ENCODE measurements around the gene JMJD8.

Gene JMJD8, protein sequence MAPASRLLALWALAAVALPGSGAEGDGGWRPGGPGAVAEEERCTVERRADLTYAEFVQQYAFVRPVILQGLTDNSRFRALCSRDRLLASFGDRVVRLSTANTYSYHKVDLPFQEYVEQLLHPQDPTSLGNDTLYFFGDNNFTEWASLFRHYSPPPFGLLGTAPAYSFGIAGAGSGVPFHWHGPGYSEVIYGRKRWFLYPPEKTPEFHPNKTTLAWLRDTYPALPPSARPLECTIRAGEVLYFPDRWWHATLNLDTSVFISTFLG

DNA sequence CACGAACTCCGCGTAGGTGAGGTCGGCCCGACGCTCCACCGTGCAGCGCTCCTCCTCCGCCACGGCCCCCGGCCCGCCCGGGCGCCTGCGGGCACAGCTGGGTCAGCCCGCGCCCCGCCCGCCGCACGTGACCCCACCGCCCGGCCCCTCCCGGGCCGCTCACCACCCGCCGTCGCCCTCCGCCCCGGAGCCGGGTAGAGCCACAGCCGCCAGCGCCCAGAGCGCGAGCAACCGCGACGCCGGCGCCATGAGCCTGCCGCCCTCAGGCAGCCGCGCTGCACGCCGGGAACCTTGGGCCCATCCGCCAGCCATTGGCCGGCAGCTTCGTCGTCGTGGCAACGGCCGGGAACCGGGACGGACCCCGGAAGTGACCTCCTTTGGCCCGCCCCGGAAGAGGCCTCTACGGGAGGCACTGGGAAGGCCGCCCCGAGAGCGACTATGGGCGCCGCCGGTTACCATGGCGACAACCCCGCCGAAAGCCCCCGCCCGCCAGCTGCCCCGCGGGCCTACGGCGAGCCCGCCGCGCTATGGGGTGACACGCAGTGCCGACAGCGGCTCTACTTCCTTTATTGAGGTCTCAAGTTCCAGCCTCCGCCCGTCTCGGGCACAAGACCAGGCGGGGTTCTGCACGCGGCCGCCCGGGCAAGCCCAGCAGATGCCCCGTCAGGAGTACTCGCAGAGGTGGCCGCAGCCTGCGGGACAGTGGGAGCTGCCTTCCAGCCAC lies at the start of gene JMJD8:
Gene JMJD8, minus strand, starts transcription at position 264 of the 724 bp plus-strand sequence. Its CDS starts 15 bp downstream, at position 249.
- peak; percentile 98 for DNase-seq (ENCODE audit: low read depth, low spot score)

DNA sequence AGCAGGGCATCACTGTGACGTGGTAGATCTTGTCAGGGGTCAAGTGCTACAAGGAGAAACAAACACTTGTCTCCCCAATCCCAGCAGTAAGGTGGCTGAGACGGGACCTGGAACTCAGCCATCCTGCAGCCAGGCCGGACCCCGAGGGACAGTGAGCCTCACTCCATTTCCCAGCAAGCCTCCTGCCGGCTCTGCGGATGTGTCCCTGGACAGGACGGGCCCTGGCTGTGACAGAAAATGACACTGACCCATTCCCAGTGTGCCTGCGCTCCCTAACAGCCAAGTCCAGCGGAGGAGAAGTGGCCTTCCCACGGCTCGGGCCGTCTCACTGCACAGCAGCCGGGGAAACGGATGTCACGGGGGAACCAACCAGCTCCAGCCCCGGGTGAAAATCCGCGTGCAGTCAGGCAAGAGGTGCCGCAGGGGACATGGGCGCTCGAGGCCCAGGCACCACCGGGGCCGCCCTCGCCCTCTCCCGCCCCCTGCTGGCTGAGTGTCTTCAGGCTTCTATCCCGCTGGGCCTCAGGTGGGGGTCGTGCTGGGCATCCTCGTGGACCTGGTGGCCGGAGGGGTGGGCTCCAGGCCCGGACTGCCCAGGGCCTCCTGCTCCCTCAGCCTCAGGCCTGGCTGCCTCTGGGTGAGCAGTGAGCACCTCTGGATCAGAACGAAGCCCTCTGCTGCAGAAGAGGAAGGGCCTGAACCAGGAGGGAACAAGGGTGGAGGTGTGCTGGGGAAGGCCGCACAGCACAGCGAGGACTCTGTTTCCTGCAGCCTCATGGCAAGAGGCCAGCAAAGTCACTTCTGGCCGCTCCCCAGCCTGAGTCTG lies 49.5 kb upstream of the JMJD8 start:
- DNase-seq (ENCODE audit: low read depth, low spot score): peak; percentile 2

DNA sequence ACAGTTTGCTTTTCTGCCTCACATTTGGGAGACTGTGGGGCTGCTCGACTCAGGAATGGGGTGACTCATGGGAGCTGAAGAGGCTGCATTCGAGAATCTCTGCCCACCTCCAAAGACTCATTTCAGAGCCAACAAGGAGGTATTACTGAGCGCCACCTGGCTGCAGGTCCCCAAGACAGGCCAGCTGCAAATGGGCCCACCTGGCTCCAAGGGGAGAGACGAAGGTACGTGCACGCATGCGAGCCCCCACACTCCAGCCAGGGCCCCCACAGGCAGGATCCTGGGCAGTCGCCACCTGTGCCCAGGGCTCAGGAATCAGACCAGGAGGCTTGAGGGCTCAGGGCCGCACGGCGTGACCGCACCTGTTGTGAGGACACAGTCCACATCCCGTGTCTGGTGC lies 48.8 kb upstream of the JMJD8 start:
- peak; percentile 14 for DNase-seq (ENCODE audit: low read depth, low spot score)

GRCh38 chr16:732332-732731 lies 48.2 kb upstream of the JMJD8 start:
- DNase-seq (ENCODE audit: low read depth, low spot score): no peak

DNA sequence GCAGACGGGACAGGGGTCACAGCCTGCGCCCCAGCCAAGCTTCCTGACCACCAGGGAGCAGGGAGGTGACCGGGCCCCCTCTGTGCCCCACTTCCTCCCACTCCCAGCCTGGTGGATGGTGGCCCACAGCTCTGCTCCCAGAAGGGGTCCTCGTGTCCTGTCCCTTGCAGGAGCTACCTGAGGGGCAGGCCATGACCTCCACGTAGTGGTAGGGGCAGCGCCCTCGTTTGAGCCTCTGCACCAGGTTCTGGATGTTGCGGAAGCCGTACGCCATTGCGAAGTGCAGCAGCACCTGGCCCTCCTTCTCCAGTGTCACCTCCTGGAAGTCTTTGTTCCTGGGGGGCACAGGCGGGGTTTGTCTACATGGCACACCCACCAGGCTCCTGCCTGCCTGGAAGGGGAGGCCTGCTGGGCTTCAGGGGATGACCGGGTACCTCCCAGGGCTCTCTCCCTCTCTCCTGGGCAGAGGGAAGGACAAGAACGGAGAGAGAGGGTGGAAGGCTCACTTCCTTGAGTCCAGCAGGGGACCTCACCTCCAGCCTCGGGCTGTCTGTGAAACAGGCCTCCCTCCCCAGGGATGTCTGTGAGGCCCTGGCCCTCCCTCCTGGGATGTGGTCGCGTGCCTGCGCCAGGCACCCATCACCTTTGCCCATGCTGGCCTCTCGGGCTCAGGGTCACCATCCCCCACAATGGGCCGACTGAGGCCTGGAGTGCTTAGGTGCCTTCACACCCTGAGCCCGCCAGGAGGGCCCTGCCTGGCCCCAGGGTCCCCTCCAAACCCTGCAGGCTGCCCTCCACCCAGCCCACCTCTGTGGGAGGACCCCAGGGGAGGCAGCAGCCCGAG lies 46.8 kb upstream of the JMJD8 start:
- peak; percentile 3 for DNase-seq (ENCODE audit: low read depth, low spot score)

- peak; percentile 1 for DNase-seq (ENCODE audit: low read depth, low spot score)
These were observed 45.9 kb upstream of the JMJD8 start for GRCh38 chr16:729768-730665.

DNA sequence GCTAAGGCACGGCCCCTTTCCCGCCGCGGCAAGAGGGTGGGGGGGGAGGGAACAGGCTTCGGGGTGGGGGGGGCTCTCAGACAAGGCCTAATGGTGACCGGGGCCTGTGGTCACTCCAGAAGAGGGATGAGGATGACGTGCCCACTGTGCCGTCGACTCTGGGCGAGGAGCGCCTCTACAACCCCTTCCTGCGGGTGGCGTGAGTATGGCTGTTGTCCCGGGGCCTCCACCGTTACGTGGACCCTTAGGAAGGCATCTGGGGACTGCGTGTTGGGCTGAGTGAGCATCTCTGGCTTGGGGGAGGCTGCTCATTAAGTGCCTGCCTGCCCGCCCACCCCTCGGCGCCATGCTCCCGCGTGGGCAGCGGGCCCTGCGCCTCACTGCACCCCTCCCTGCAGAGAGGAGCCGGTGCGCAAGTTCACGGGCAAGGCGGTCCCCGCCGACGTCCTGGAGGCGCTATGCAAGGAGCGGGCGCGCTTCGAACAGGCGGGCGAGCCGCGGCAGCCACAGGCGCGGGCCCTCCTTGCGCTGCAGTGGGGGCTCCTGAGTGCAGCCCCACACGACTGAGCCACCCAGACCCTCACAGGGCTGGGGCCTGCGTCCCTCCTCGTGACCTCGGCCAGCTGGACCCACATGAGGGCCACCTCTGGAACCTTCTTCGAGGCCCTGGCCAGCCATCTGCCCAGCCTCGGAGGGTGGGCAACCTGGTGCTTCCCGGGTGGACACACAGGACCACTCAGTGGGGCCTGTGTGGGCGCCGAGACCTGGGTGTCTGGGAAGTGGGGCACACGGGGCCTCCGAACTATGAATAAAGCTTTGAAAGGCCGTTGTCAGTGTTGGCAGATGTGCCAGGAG lies 45.0 kb upstream of the JMJD8 start:
- DNase-seq (ENCODE audit: low read depth, low spot score): peak; percentile 8

GRCh38 chr16:728131-728889 lies 44.2 kb upstream of the JMJD8 start:
- no peak for DNase-seq (ENCODE audit: low read depth, low spot score)

GRCh38 chr16:727291-727977 lies 43.3 kb upstream of the JMJD8 start:
- DNase-seq (ENCODE audit: low read depth, low spot score): no peak

DNA sequence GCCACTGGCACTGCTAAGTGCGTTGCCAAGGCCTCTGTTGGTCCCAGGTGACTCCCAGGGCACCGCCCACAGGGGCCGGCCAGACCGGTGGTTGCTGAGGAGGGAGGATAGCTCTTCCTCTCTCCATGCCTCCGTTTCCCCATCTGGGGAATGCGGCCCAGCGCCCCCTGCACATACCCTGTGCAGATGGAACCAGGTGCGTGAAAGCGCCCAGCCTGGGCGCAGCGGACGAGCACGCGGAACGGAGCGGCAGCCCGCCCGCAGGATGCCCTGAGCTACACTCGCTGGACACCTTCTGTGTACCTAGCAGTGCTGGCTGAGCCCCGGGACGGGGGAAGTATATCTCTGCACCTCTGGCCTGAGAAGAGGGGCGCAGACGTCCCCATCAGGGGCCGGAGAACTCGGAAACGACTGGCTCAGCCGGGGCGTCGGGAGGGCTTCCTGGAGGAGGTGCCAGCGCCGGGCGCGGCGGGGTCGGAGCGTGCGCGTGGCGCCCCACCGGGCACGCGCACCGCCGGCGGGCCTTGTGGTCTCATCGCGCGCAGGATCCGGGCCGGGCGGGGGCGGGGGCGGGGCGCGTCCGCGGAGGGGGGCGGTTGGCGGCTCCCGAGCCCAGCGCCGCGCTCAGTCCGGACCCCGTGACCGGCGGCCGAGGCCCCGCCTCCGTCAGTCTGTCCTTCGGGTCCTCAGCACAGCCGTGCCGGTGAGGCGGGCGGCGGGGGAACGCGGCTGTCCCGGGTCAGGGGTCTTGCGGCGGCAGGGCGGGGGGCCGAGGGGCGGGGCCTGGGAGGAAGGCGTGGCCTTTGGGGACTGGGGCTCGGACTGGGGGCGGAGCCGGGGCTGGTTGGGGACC lies 42.5 kb upstream of the JMJD8 start, which contains the start of the genes CCDC78 and HAGHL:
Gene CCDC78, minus strand, starts transcription at position 6 of the 853 bp plus-strand sequence. CDS start 76 bp downstream, outside the sequence.
Gene HAGHL, plus strand, starts transcription at position 669 of the 853 bp plus-strand sequence. CDS start 404 bp downstream, outside the sequence.
- DNase-seq (ENCODE audit: low read depth, low spot score): no peak

- DNase-seq (ENCODE audit: low read depth, low spot score): no peak
These were observed 42.0 kb upstream of the JMJD8 start for GRCh38 chr16:726188-726437.

GRCh38 chr16:725463-726187 lies 41.5 kb upstream of the JMJD8 start:
- no peak for DNase-seq (ENCODE audit: low read depth, low spot score)

DNA sequence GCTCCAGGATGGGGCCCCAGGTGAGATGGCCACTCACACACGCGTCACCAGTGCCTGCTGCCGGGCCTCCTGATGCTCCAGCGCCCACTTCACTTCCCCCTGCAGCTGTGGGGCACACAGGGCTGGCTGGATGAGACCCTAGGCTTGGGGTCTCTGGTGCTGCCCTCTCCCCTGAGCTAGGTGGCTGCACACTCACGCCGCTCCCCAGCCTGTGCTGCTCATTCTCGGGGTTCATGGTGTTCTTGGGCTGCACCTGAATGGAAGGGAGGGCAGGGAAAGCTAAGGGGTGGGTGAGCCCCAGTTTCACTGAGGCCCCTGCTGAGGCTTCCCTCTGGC lies 40.9 kb upstream of the JMJD8 start:
- DNase-seq (ENCODE audit: low read depth, low spot score): no peak

DNA sequence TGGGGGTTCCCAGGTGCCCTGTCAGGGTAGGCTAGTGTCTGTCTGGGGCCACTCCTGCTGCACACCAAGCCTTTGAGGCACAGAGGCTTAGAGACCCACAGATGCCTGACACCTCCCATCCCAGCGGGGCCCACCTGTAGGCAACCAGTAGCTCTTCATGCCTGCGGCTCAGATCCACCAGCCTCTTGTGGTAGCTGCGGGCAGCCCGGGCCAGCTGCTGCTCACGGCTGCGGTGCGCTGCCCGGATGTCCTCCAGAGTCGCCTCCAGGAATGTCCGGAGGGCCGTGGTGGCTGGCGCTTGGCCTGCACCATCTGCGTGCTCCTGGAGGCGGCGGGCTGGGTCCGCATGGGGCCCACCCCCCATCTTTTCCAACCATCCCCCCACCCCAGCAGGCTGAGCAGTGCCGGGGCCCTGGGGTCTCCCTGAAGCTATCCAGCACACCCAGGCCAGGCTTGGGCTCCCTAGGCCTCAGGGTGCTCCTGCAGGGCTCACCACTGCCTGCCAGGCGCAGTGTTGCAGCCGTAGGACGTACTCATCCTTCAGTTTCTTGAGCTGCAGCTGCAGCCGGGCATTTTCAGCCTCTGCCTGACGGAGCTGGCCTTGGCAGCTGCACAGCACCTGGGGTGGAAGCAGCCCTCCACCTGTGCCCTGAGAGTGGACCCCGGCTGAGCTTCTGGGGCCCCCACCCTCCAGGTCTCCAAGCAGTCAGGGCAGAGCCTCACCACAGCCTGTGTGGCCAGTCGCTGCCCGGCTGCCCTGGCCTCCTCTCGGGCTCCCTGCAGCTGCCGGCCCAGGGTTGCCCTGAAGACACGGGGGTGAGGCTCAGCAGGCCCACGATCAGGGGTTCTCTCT lies 40.3 kb upstream of the JMJD8 start:
- no peak for DNase-seq (ENCODE audit: low read depth, low spot score)

- no peak for DNase-seq (ENCODE audit: low read depth, low spot score)
These were observed 39.6 kb upstream of the JMJD8 start for GRCh38 chr16:723695-724094.
